Calu3 (cell line): ENCODE measurements around the gene PRL. TPM values are rescaled to one million over a fixed set of nuclear protein-coding genes. Genes with fewer than 3 reads are reported as not detected.

ENCODE experiments used
- BruUV-seq: library from RNA; stranded (reverse); fragments of 400-500 nt; replicated peaks from 2 replicates; lab custom pipeline; 2021; lab: Mats Ljungman, UMichigan
- CTCF ChIA-PET: fragments of 300-600 bp; sonication (Branson Sonifier 250); formaldehyde crosslinking; loops from one replicate; lab custom pipeline; 2022; ENCODE audit warnings: antibody characterized with exemption; lab: Charles Lee
- DNase-seq: peaks from one replicate; pipeline ENCODE4 v3.0.0; 2022
- H3K27ac Mint-ChIP-seq: one replicate; pipeline ENCODE4 v1.8.0; 2022; ENCODE audit warnings: mixed read lengths; ENCODE audit not compliant: unreplicated experiment
- H3K27me3 Mint-ChIP-seq: one replicate; pipeline ENCODE4 v1.8.0; 2022; ENCODE audit warnings: mixed read lengths; ENCODE audit not compliant: unreplicated experiment
- H3K36me3 Mint-ChIP-seq: one replicate; pipeline ENCODE4 v1.8.0; 2022; ENCODE audit warnings: mild to moderate bottlenecking, moderate library complexity, mixed read lengths; ENCODE audit not compliant: insufficient read depth, unreplicated experiment
- H3K4me1 Mint-ChIP-seq: one replicate; pipeline ENCODE4 v1.8.0; 2022; ENCODE audit warnings: mild to moderate bottlenecking, low read depth, mixed read lengths; ENCODE audit not compliant: unreplicated experiment
- H3K4me3 Mint-ChIP-seq: one replicate; pipeline ENCODE4 v1.8.0; 2022; ENCODE audit warnings: mild to moderate bottlenecking, low read depth, moderate library complexity, mixed read lengths; ENCODE audit not compliant: unreplicated experiment
- H3K9me3 Mint-ChIP-seq: one replicate; pipeline ENCODE4 v1.8.0; 2022; ENCODE audit warnings: low read depth, mixed read lengths; ENCODE audit not compliant: unreplicated experiment
- intact Hi-C: fragments of 100-400 bp; cut with micrococcal nuclease; formaldehyde crosslinking; loops from one replicate; pipeline ENCODE4 v1.10.0; 2022; ENCODE audit not compliant: unreplicated experiment
- total RNA-seq: library from RNA; stranded (reverse); gene quantifications from 2 replicates; pipeline ENCODE4 v1.2.3, GENCODE V29; 2022
- TF ChIP-seq, protein P1 (sequence below): fragments of 200-600 bp; IDR thresholded peaks from one replicate; pipeline ENCODE4 v1.8.0; 2022; ENCODE audit warnings: antibody characterized with exemption; ENCODE audit not compliant: unreplicated experiment

PRL gene
- total RNA-seq, 1 experiment from 2014 or later: not detected

DNA sequence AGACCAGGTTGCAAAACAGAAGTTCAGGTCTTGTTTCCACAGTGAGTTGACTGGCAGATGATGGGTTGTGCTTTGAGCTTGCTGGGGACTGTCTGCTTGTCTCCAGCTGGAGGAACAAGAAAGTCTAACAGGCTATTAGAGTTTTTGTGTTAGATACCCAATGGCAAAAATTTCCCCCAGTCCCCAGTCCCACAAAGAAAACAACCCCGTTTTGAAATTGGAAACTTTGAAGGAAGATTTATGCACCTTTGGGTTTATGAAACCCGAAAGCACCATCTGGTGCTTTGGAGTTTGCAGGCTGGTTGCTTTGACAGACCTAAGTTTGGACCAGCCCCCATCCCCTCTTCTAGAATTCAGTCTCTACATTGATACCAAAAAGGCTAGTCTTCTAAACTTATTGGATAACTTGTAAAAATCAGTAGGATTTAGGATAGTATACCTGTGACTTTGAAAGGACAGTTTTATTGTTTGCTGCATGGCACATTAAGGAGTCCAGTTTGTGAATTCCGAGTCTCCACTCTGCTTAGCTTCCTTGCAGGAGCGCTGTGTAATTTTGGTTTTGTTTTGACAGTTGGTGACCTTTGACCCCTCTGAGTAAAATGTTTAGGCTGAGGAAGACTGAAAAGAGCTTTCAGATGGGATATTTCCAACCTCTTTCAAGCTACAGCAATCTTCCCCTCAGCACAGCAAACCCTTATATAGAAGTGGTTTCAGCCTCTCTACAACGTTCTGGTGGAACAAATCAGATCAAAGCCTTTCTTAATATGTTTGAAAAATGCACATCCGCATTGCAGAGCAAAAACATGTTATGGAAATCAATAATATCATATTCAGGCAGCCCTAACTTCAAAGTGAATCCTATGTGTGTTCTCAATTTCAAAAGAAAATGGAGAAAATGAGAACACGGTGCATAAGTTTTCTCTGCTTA, 25.5 kb upstream of the PRL start:
- DNase-seq: no peak
- TF ChIP-seq, protein P1, sequence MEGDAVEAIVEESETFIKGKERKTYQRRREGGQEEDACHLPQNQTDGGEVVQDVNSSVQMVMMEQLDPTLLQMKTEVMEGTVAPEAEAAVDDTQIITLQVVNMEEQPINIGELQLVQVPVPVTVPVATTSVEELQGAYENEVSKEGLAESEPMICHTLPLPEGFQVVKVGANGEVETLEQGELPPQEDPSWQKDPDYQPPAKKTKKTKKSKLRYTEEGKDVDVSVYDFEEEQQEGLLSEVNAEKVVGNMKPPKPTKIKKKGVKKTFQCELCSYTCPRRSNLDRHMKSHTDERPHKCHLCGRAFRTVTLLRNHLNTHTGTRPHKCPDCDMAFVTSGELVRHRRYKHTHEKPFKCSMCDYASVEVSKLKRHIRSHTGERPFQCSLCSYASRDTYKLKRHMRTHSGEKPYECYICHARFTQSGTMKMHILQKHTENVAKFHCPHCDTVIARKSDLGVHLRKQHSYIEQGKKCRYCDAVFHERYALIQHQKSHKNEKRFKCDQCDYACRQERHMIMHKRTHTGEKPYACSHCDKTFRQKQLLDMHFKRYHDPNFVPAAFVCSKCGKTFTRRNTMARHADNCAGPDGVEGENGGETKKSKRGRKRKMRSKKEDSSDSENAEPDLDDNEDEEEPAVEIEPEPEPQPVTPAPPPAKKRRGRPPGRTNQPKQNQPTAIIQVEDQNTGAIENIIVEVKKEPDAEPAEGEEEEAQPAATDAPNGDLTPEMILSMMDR: no peak
- H3K4me1 Mint-ChIP-seq: peaks cover 9% of the 10 kb centered on the region
- CTCF ChIA-PET: no interaction called here
- no peaks in the 10 kb centered on the region for H3K27me3 Mint-ChIP-seq
- H3K4me3 Mint-ChIP-seq: no peak overlapping the region
- intact Hi-C loops: no loop called here
- no peak overlapping the region for H3K27ac Mint-ChIP-seq
- H3K36me3 Mint-ChIP-seq: no peaks in the 10 kb centered on the region
- BruUV-seq: no TSS peak
- no peaks in the 10 kb centered on the region for H3K9me3 Mint-ChIP-seq

DNA sequence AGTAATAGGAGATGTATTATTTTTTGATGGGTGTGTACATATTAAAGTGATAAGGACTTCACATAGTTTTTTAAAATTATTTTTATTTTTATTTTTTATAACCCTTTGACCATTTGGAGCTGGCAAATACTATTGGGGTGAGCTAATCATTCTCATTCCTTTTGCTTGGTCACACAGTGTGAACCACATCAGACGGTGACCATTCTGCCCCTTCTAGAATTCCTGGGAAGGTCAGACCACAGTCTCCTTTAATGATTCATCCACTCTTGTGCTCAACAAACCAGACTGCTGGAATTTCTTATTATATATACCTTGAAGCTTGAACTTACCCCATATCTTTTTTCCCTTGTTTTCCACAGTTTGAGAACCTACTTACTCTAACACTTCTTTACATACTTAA, 23.9 kb upstream of the PRL start:
- CTCF ChIA-PET: no interaction called here
- no TSS peak for BruUV-seq
- TF ChIP-seq, protein P1: no peak

DNA sequence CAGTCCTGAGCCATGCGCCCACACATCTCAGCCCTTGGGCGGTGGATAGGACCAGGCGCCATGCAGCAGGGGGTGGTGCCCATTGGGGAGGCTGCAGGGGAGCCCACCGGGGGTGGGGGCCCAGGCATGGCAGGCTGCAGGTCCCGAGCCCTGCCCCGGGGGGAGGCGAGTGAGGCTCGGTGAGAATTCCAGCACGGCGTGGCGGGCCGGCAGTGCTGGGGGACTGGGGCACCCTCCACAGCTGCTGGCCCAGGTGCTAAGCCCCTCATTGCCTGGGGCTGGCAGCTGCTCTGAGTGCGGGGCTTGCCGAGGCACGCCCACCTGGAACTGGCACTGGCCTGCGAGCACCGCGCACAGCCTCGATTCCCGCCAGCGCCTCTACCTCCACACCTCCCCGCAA, 21.6 kb upstream of the PRL start:
- Mint-ChIP-seq H3K36me3 (no peaks in the 10 kb centered on the region), H3K4me3 (no peak overlapping the region), H3K9me3 (peaks cover 11% of the 10 kb centered on the region), H3K27ac (no peak overlapping the region), H3K27me3 (no peaks in the 10 kb centered on the region), H3K4me1 (peaks cover 9% of the 10 kb centered on the region)
- no peak for DNase-seq
- TF ChIP-seq, protein P1: no peak
- BruUV-seq: no TSS peak
- CTCF ChIA-PET: no interaction called here
- intact Hi-C loops: no loop called here

More for the DNA sequence above, 23.9 kb upstream of the PRL start:
- peaks cover 9% of the 10 kb centered on the region for H3K4me1 Mint-ChIP-seq
- H3K27ac Mint-ChIP-seq: no peak overlapping the region
- H3K4me3 Mint-ChIP-seq: no peak overlapping the region
- intact Hi-C loops: no loop called here
- H3K27me3 Mint-ChIP-seq: no peaks in the 10 kb centered on the region
- peaks cover 4% of the 10 kb centered on the region for H3K9me3 Mint-ChIP-seq
- H3K36me3 Mint-ChIP-seq: no peaks in the 10 kb centered on the region
- DNase-seq: peak; percentile 26

DNA sequence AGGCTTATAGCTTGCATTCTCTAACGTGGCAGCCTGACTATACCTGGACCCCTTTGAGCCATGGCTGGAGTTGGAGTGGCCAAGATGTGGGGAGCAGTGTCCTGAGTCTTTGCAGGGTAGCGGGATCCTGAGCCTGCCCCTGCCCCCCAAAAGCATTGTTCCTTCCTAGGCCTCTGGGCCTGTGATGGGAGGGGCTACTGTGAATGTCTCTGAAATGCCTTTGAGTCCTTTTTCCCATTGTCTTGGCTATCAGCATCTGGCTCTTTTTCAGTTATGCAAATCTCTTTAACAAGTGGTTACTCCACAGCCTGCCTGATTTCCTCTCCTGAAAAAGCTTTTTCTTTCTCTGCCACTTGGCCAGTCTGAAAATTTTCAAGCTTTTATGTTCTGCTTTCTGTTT, 17.0 kb upstream of the PRL start:
- BruUV-seq: no TSS peak
- TF ChIP-seq, protein P1: no peak
- Mint-ChIP-seq H3K27ac (no peak overlapping the region), H3K27me3 (no peaks in the 10 kb centered on the region), H3K36me3 (no peaks in the 10 kb centered on the region), H3K9me3 (peaks cover 29% of the 10 kb centered on the region), H3K4me3 (no peak overlapping the region), H3K4me1 (no peaks in the 10 kb centered on the region)
- intact Hi-C loops: no loop called here
- CTCF ChIA-PET: interaction anchor here (0.9 kb wide), 1 partner anchor 157 kb away, joined by 3 read pairs; no protein-coding TSS in a partner anchor
- no peak for DNase-seq
